B cell (primary cell): ENCODE measurements around the gene ZBTB5. TPM values are rescaled to one million over a fixed set of nuclear protein-coding genes. Genes with fewer than 3 reads are reported as not detected.
"Not testable (repeated sequence)": the region's sequence is repeated elsewhere in the genome, so short reads cannot be mapped to it uniquely, and the experiment has no call there.

Experiments
- ATAC-seq: fragments of 200-7000 bp; cut with Tn5 transposase; one replicate; pipeline ENCODE4 v1.10.0; 2021; ENCODE audit warnings: low read depth, mild to moderate bottlenecking, moderate number of reproducible peaks, moderate library complexity
- CTCF ChIA-PET: fragments of 350-600 bp; sonication (Branson Sonifier 250); formaldehyde crosslinking; loops from one replicate; lab custom pipeline; 2021; ENCODE audit warnings: antibody characterized with exemption, inconsistent platforms; lab: Charles Lee
- POLR2A ChIA-PET: fragments of 350-600 bp; sonication (Branson Sonifier 250); formaldehyde crosslinking; loops from one replicate; lab custom pipeline; 2021; ENCODE audit warnings: antibody characterized with exemption; lab: Charles Lee
- DNase-seq: peaks from one replicate; pipeline ENCODE4 v3.0.0; 2013
- H2AFZ ChIP-seq: 2 replicates; pipeline ENCODE4 v1.6.1; 2012; ENCODE audit warnings: mild to moderate bottlenecking, low read depth, low read length; ENCODE audit not compliant: insufficient read depth, poor library complexity, severe bottlenecking
- H3K27ac ChIP-seq, 2 donors: 1 replicate in 1 of 2; 2 replicates in 1 of 2; pipeline ENCODE4 v1.5.1; 2012 to 2013; ENCODE audit warnings: low read length in 2 of 2, mild to moderate bottlenecking in 2 of 2, moderate library complexity in 1 of 2
- H3K27me3 ChIP-seq, 4 experiments: fragments of 200-600 bp in 1 of 4; sonication (generic) in 1 of 4; replicated peaks in 1 of 4; 1 replicate in 2 of 4; 2 replicates in 2 of 4; pipeline versions ENCODE4 v1.6.1 to v1.7.0; 2013 to 2016; ENCODE audit warnings: low read length in 3 of 4, mild to moderate bottlenecking in 2 of 4, mixed read lengths in 1 of 4, moderate library complexity in 1 of 4; ENCODE audit not compliant: insufficient read depth in 4 of 4, control insufficient read depth in 3 of 4; ENCODE audit errors: control extremely low read depth in 1 of 4
- H3K36me3 ChIP-seq, 2 experiments: replicated peaks in 1 of 2; 1 replicate in 1 of 2; 2 replicates in 1 of 2; pipeline versions ENCODE4 v1.6.1 to v1.7.1; 2013; ENCODE audit warnings: low read length in 1 of 2; ENCODE audit not compliant: insufficient read depth in 2 of 2, control insufficient read depth in 1 of 2; ENCODE audit errors: control extremely low read depth in 1 of 2, extremely low read depth in 1 of 2
- H3K4me1 ChIP-seq, 2 donors: fragments of 200-600 bp in 1 of 2; sonication (generic) in 1 of 2; 1 replicate in 1 of 2; 2 replicates in 1 of 2; pipeline versions ENCODE4 v1.5.1 to v1.6.1; 2013 to 2017; ENCODE audit warnings: low read length in 2 of 2; ENCODE audit not compliant: control insufficient read depth in 2 of 2, insufficient read depth in 2 of 2
- H3K4me2 ChIP-seq: replicated peaks from 2 replicates; pipeline ENCODE3; 2012; ENCODE audit warnings: mild to moderate bottlenecking, low read depth, low read length; ENCODE audit not compliant: poor library complexity, severe bottlenecking
- H3K4me3 ChIP-seq, 5 experiments: fragments of 200-600 bp in 1 of 5; sonication (generic) in 1 of 5; 1 replicate in 3 of 5; 2 replicates in 2 of 5; pipeline versions ENCODE4 v1.5.1 to v1.7.0; 2011 to 2016; ENCODE audit warnings: low read length in 4 of 5, mild to moderate bottlenecking in 4 of 5, low read depth in 2 of 5, control low read depth in 1 of 5, moderate library complexity in 1 of 5; ENCODE audit not compliant: insufficient read depth in 1 of 5; ENCODE audit errors: control extremely low read depth in 1 of 5, extremely low read depth in 1 of 5
- H3K79me2 ChIP-seq: fragments of 200-600 bp; sonication (generic); one replicate; pipeline ENCODE4 v1.6.0; 2016; ENCODE audit warnings: low read length; ENCODE audit not compliant: control insufficient read depth, insufficient read depth
- H3K9ac ChIP-seq: fragments of 200-600 bp; sonication (generic); 2 replicates; pipeline ENCODE4 v1.6.1; 2017; ENCODE audit warnings: mild to moderate bottlenecking, low read length, moderate library complexity
- H3K9me3 ChIP-seq, 3 donors: one replicate each; pipeline versions ENCODE4 v1.6.1 to v1.7.1; 2013; ENCODE audit warnings: low read length in 2 of 3; ENCODE audit not compliant: control insufficient read depth in 2 of 3, insufficient read depth in 1 of 3; ENCODE audit errors: control extremely low read depth in 1 of 3
- H4K20me1 ChIP-seq: 2 replicates; pipeline ENCODE4 v1.6.0; 2012; ENCODE audit warnings: mild to moderate bottlenecking, low read length; ENCODE audit not compliant: insufficient read depth, control insufficient read depth, poor library complexity, severe bottlenecking
- H3K27ac Mint-ChIP-seq: one replicate; pipeline ENCODE4 v1.8.0; 2021; ENCODE audit warnings: mixed read lengths
- H3K27me3 Mint-ChIP-seq: one replicate; pipeline ENCODE4 v1.8.0; 2021; ENCODE audit warnings: mixed read lengths
- H3K4me1 Mint-ChIP-seq: one replicate; pipeline ENCODE4 v1.8.0; 2021; ENCODE audit warnings: mixed read lengths
- H3K4me3 Mint-ChIP-seq: one replicate; pipeline ENCODE4 v1.8.0; 2021; ENCODE audit warnings: mixed read lengths
- H3K9me3 Mint-ChIP-seq: one replicate; pipeline ENCODE4 v1.8.0; 2022; ENCODE audit warnings: mixed read lengths; ENCODE audit not compliant: insufficient read depth
- CTCF ChIP-seq: fragments of 200-600 bp; IDR thresholded peaks from one replicate; pipeline ENCODE4 v1.8.0; 2022; ENCODE audit warnings: antibody characterized with exemption, mild to moderate bottlenecking
- EZH2 ChIP-seq: IDR thresholded peaks from 2 replicates; pipeline ENCODE4 v1.6.1; 2012; ENCODE audit warnings: borderline replicate concordance, low read depth, mild to moderate bottlenecking, moderate library complexity, low read length; ENCODE audit not compliant: insufficient read depth, poor library complexity, severe bottlenecking
- WGBS: methylation state at CpG from one replicate; pipeline ENCODE4 v1.1.5; 2013; ENCODE audit warnings: missing lambda C conversion rate; ENCODE audit not compliant: insufficient coverage; 5-methylcytosine and 5-hydroxymethylcytosine counted together
- intact Hi-C: fragments of 100-400 bp; cut with micrococcal nuclease; formaldehyde crosslinking; loops from one replicate; pipeline ENCODE4 v1.10.0; 2022
- polyA plus RNA-seq: library from polyadenylated mRNA; depleted of rRNA; stranded (reverse); fragments of >200 nt; gene quantifications from 2 replicates; pipeline ENCODE4 v1.2.3, GENCODE V29; 2012
- total RNA-seq, 2 donors: library from RNA; stranded (reverse); fragments of 120-200 nt in 1 of 2; gene quantifications; 1 replicate in 1 of 2; 2 replicates in 1 of 2; pipeline versions ENCODE4 v1.2.3 to v1.2.4, GENCODE V29; 2013 to 2022

Gene ZBTB5
- total and polyA plus RNA-seq, 2 donors (not counting 1 experiment from before 2014, with no cell fraction given): 12.8 to 27.6 TPM

DNA sequence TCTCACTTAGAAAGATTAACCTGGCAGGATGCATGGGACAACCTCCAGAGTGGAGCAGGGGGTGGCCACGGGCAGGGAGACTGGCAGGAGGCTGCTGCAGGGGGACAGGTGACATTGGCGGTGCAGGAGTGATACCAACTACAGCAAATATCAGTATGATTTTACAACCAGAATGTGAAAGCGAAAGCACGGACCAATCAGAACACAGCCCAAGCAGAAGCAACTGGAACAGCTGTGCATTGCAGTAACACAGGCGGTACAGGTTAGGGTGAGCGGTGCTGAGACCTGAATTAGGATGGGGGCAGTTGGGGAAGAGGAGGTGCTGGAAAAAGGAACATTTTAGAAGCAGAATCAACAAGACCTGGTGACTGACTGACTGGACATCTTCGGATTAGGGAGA lies 49.7 kb upstream of the ZBTB5 start:
- Histone ChIP-seq H3K4me1 (peaks cover 0 to 4% of the 10 kb centered on the region in 2 donors), H3K4me2 (no peak overlapping the region), H4K20me1 (no peaks in the 10 kb centered on the region), H3K9me3 (peaks cover 0 to 2% (median 0%) of the 10 kb centered on the region in 3 donors), H3K79me2 (no peaks in the 10 kb centered on the region), H3K27me3 (no peaks in the 10 kb centered on the region), H3K4me3 (no peak overlapping the region), H2AFZ (no peak overlapping the region), H3K27ac (no peak overlapping the region), H3K9ac (no peak overlapping the region), H3K36me3 (peaks cover 2 to 7% of the 10 kb centered on the region in 2 experiments)
- DNase-seq: no peak
- no peak for TF ChIP-seq CTCF
- no peak for TF ChIP-seq EZH2
- Mint-ChIP-seq H3K4me1 (peaks cover 8% of the 10 kb centered on the region), H3K4me3 (no peak overlapping the region), H3K27me3 (no peaks in the 10 kb centered on the region), H3K27ac (no peak overlapping the region), H3K9me3 (no peaks in the 10 kb centered on the region)
- ATAC-seq: no peak
- 94% methylated on average over 6 of the region's 7 CpGs for WGBS
- CTCF ChIA-PET: no interaction called here
- intact Hi-C loops: no loop called here
- POLR2A ChIA-PET: no interaction called here

- H4K20me1 ChIP-seq, H3K4me3 Mint-ChIP-seq, H3K27me3 ChIP-seq, H3K27ac Mint-ChIP-seq, DNase-seq, H3K36me3 ChIP-seq, H2AFZ ChIP-seq, CTCF ChIA-PET, H3K27ac ChIP-seq, ATAC-seq, H3K9me3 ChIP-seq, H3K9ac ChIP-seq, H3K4me2 ChIP-seq, H3K4me3 ChIP-seq, H3K27me3 Mint-ChIP-seq, H3K4me1 ChIP-seq, POLR2A ChIA-PET, H3K9me3 Mint-ChIP-seq, H3K4me1 Mint-ChIP-seq, H3K79me2 ChIP-seq, intact Hi-C loops: not testable (repeated sequence)
- WGBS: no CpG with 5 or more reads among the region's 10 CpGs
These were observed 49.2 kb upstream of the ZBTB5 start for GRCh38 chr9:37514415-37514814.
